K562 (cell line): ENCODE results near the gene ODAPH. TPM values are rescaled to one million over a fixed set of nuclear protein-coding genes. Genes with fewer than 3 reads are reported as not detected.
A peak's percentile ranks its signal among the peaks of the same experiment; 100 is the strongest.

Experiments used
- ATAC-seq: fragments of 200-7000 bp; cut with Tn5 transposase; 3 replicates; pipeline ENCODE4 v1.9.1; 2020; ENCODE audit warnings: moderate library complexity
- BruUV-seq: library from RNA; stranded (reverse); fragments of 400-500 nt; replicated peaks from 2 replicates; lab custom pipeline; 2021; lab: Mats Ljungman, UMichigan
- CTCF ChIA-PET: fragments of 300-600 bp; formaldehyde crosslinking; extraction: SDS; loops from one replicate; lab custom pipeline; 2021; ENCODE audit warnings: low intra/inter-chr PET ratio; lab: Yijun Ruan, JAX
- POLR2A ChIA-PET: fragments of 300-600, 350-650 bp; sonication (Branson Sonifier 250); formaldehyde crosslinking; extraction: SDS; loops from one replicate; lab custom pipeline; 2021; ENCODE audit warnings: antibody characterized with exemption, inconsistent platforms; lab: Yijun Ruan, JAX
- DNase-seq, 4 experiments: peaks; one replicate each; pipeline versions ENCODE4 v3.0.0 to v3.0.0-alpha.2; 2011 to 2018; ENCODE audit warnings: low spot score in 3 of 4, mixed read lengths in 3 of 4; ENCODE audit errors: extremely low read depth in 1 of 4
- FAIRE-seq: peaks from 2 replicates; lab custom pipeline; 2011; peaks lifted over from hg19 to GRCh38; lab: Jason Lieb, UNC
- H2AFZ ChIP-seq: 2 replicates; pipeline ENCODE4 v1.6.0; 2011; ENCODE audit warnings: low read depth, low read length, control low read depth, inconsistent platforms
- H3K27ac ChIP-seq: fragments of 200-600 bp; 3 replicates; pipeline ENCODE4 v1.8.0; 2011; ENCODE audit warnings: low read depth, mild to moderate bottlenecking, control low read depth, inconsistent platforms, low read length, moderate library complexity, mixed read lengths; ENCODE audit errors: extremely low read depth
- H3K27me3 ChIP-seq, 2 experiments: fragments of 300-600 bp in 1 of 2; 2 replicates in 1 of 2; 3 replicates in 1 of 2; pipeline versions ENCODE4 v1.6.0 to v1.8.0; 2011; ENCODE audit warnings: inconsistent platforms in 2 of 2, low read length in 2 of 2, mild to moderate bottlenecking in 1 of 2, mixed read lengths in 1 of 2, moderate library complexity in 1 of 2; ENCODE audit not compliant: control insufficient read depth in 2 of 2, insufficient read depth in 2 of 2
- H3K36me3 ChIP-seq: fragments of 300-600 bp; 3 replicates; pipeline ENCODE4 v1.8.0; 2011; ENCODE audit warnings: mild to moderate bottlenecking, low read length, inconsistent platforms; ENCODE audit not compliant: control insufficient read depth, insufficient read depth
- H3K4me1 ChIP-seq, 2 experiments: fragments of 200-600 bp in 1 of 2; replicated peaks in 1 of 2; 2 replicates in 1 of 2; 3 replicates in 1 of 2; pipeline versions ENCODE4 v1.5.1 to v1.8.0; 2011; ENCODE audit warnings: inconsistent platforms in 2 of 2, low read length in 2 of 2, mild to moderate bottlenecking in 1 of 2, mixed read lengths in 1 of 2, moderate library complexity in 1 of 2; ENCODE audit not compliant: control insufficient read depth in 2 of 2, insufficient read depth in 2 of 2
- H3K4me2 ChIP-seq: 2 replicates; pipeline ENCODE4 v1.6.1; 2011; ENCODE audit warnings: low read length, control low read depth, inconsistent platforms, mixed read lengths; ENCODE audit not compliant: insufficient read depth
- H3K4me3 ChIP-seq: fragments of 200-600 bp; sonication (generic), shearing (Covaris generic); 2 replicates; pipeline ENCODE4 v1.5.1; 2016; ENCODE audit warnings: control low read depth, inconsistent platforms
- H3K79me2 ChIP-seq: fragments of 200-600 bp; 3 replicates; pipeline ENCODE4 v1.8.0; 2011; ENCODE audit warnings: low read length, inconsistent platforms; ENCODE audit not compliant: control insufficient read depth, insufficient read depth
- H3K9ac ChIP-seq, 2 experiments: 2 replicates each; pipeline versions ENCODE4 v1.6.0 to v1.6.1; 2011; ENCODE audit warnings: low read depth in 2 of 2, low read length in 2 of 2, control low read depth in 1 of 2, inconsistent platforms in 1 of 2, mild to moderate bottlenecking in 1 of 2, mixed read lengths in 1 of 2; ENCODE audit not compliant: insufficient read depth in 1 of 2
- H3K9me1 ChIP-seq: one replicate; pipeline ENCODE4 v1.6.0; 2011; ENCODE audit warnings: inconsistent platforms, mild to moderate bottlenecking, low read length, moderate library complexity; ENCODE audit not compliant: control insufficient read depth, insufficient read depth
- H3K9me3 ChIP-seq: replicated peaks from 2 replicates; pipeline ENCODE4 v1.5.1; 2011; ENCODE audit warnings: low read depth, low read length, inconsistent platforms; ENCODE audit not compliant: control insufficient read depth, insufficient read depth
- H4K20me1 ChIP-seq: replicated peaks from 2 replicates; pipeline ENCODE4 v1.6.1; 2011; ENCODE audit warnings: low read length, inconsistent platforms, mixed read lengths; ENCODE audit not compliant: control insufficient read depth, insufficient read depth
- ADNP ChIP-seq: fragments of 200-800 bp; sonication (Bioruptor generic); IDR thresholded peaks from 2 replicates; pipeline ENCODE4 v1.6.1; 2016; ENCODE audit warnings: missing genetic modification characterization, missing compliant biosample characterization
- CLOCK ChIP-seq: fragments of 250-450 bp; sonication (Bioruptor Pico); IDR thresholded peaks from 2 replicates; pipeline ENCODE4 v1.4.0; 2020; ENCODE audit warnings: mild to moderate bottlenecking, moderate library complexity, borderline replicate concordance
- CTCFL ChIP-seq: IDR thresholded peaks from 2 replicates; pipeline ENCODE4 v1.6.1; 2011; ENCODE audit warnings: borderline replicate concordance, low read depth, mild to moderate bottlenecking, moderate library complexity, low read length; ENCODE audit not compliant: insufficient read depth, poor library complexity, severe bottlenecking
- ETS1 ChIP-seq: conservative IDR thresholded peaks from 2 replicates; pipeline ENCODE4 v1.6.1; 2011; ENCODE audit warnings: low read depth, mild to moderate bottlenecking, low read length; ENCODE audit not compliant: control insufficient read depth
- HNRNPK ChIP-seq: fragments of 200-400 bp; formaldehyde crosslinking; IDR thresholded peaks from one replicate; pipeline ENCODE4 v1.6.1; 2018; ENCODE audit warnings: mild to moderate bottlenecking, low read depth, low read length; ENCODE audit not compliant: poor library complexity, severe bottlenecking
- JUNB ChIP-seq: fragments of 450-650 bp; formaldehyde crosslinking; conservative IDR thresholded peaks from 2 replicates; pipeline ENCODE4 v1.4.0; 2020; ENCODE audit warnings: mild to moderate bottlenecking
- KDM5B ChIP-seq: fragments of 200-600 bp; sonication (generic); IDR thresholded peaks from 2 replicates; pipeline ENCODE4 v1.6.1; 2012; ENCODE audit warnings: low read depth, mild to moderate bottlenecking, moderate library complexity, low read length, control low read depth, inconsistent platforms; ENCODE audit not compliant: insufficient replicate concordance
- LEF1 ChIP-seq: fragments of 450-650 bp; IDR thresholded peaks from 2 replicates; pipeline ENCODE4 v1.6.1; 2016; ENCODE audit warnings: mild to moderate bottlenecking
- NCOR1 ChIP-seq: fragments of 450-650 bp; IDR thresholded peaks from 2 replicates; pipeline ENCODE4 v1.6.1; 2016; ENCODE audit warnings: mild to moderate bottlenecking, moderate library complexity
- NR4A1 ChIP-seq, 2 experiments: fragments of 250-450 bp in 1 of 2; fragments of 450-650 bp in 1 of 2; sonication (Bioruptor Pico) in 1 of 2; IDR thresholded peaks; 2 replicates each; pipeline versions ENCODE4 v1.4.0 to v1.6.1; 2016 to 2020; ENCODE audit warnings: mild to moderate bottlenecking in 2 of 2, missing compliant biosample characterization in 1 of 2, missing genetic modification characterization in 1 of 2, moderate library complexity in 1 of 2
- ZBTB43 ChIP-seq: sonication (generic); formaldehyde crosslinking; IDR thresholded peaks from 2 replicates; pipeline ENCODE4 v1.8.0; 2023; ENCODE audit warnings: mild to moderate bottlenecking, missing genetic modification reagents
- ZNF316 ChIP-seq: fragments of 450-650 bp; IDR thresholded peaks from 2 replicates; pipeline ENCODE4 v1.6.1; 2016
- WGBS: fragments of 100-300 bp; shearing (Covaris generic); methylation state at CpG from one replicate; pipeline ENCODE4 v1.1.6; 2016; ENCODE audit warnings: low coverage, mixed read lengths; ENCODE audit not compliant: insufficient coverage; ENCODE audit errors: missing lambda C conversion rate; 5-methylcytosine and 5-hydroxymethylcytosine counted together
- in situ Hi-C: fragments of 300-500 bp; cut with MboI; formaldehyde crosslinking; loops from 4 replicates; pipeline ENCODE4 v1.15.0; 2018; ENCODE audit warnings: inconsistent platforms, mixed read lengths
- intact Hi-C: fragments of 100-400 bp; cut with micrococcal nuclease; formaldehyde crosslinking; loops from 2 replicates; pipeline ENCODE4 v1.14.2; 2022
- polyA plus RNA-seq, 8 experiments: library from polyadenylated mRNA; depleted of rRNA in 4 of 8; stranded (reverse) in 5 of 8; unstranded in 3 of 8; fragments of >200 nt; fragmentation: Nextera tagmentation in 2 of 8; fragmentation: Illumina TruSeq in 1 of 8; extraction: Ambion mirVana in 2 of 8; extraction: Trizol in 1 of 8; gene quantifications; 2 replicates each; pipeline versions ENCODE4 v1.2.1 to v1.2.3, GENCODE V29; 2011 to 2014; ENCODE audit warnings: inconsistent platforms in 1 of 8, missing spikeins in 1 of 8
- total RNA-seq, 7 experiments: library from RNA; depleted of rRNA in 6 of 7; stranded (reverse); fragments of >200 nt in 6 of 7; fragmentation: Illumina TruSeq in 2 of 7; extraction: Trizol in 2 of 7; gene quantifications; 2 replicates each; pipeline versions ENCODE4 v1.2.1 to v1.2.3, GENCODE V29; 2011 to 2021; ENCODE audit warnings: low replicate concordance in 1 of 7

ODAPH gene
- total and polyA plus RNA-seq, 9 of the 15 experiments (the other 6 are each of a cell fraction or from before 2014, with no cell fraction given) = not detected

GRCh38 chr4:75513526-75514130 is 42.2 kb upstream of the ODAPH start:
- intact Hi-C loops (loop anchor here (2.0 to 5.0 kb wide), 2 partner anchors 159 to 209 kb away; partner anchors contain the start of genes G3BP2 and USO1), in situ Hi-C loops (no loop called here)
- no peaks in the 10 kb centered on the region for H3K9me1 ChIP-seq
- peak overlapping the region; percentile 95 for H3K27ac ChIP-seq
- H3K36me3 ChIP-seq = peaks cover 36% of the 10 kb centered on the region
- H3K79me2 ChIP-seq = peaks cover 72% of the 10 kb centered on the region
- peaks cover 6% of the 10 kb centered on the region; the same call in 1 of the 2 replicates for H3K9me3 ChIP-seq
- H3K4me1 ChIP-seq = peaks cover 0 to 18% of the 10 kb centered on the region in 2 experiments; a peak in 4 of 5 replicates
- H3K27me3 ChIP-seq = no peaks in the 10 kb centered on the region
- no peak for DNase-seq
- H3K9ac ChIP-seq = peak overlapping the region; percentile 96 to 97
- H3K4me2 ChIP-seq = peak overlapping the region; percentile 92
- BruUV-seq = TSS peak; percentile 51
- under 1% methylated on average over 12 of the region's 12 CpGs for WGBS
- ChIA-PET POLR2A (interaction anchor here (0.6 to 2.2 kb wide), 7 partner anchors 13 to 283 kb away, joined by 3 to 6 read pairs (median 5); partner anchors contain the start of gene ODAPH), CTCF (no interaction called here)
- peak overlapping the region; percentile 97 for H2AFZ ChIP-seq
- peak; percentile 19 for FAIRE-seq
- peak overlapping the region; percentile 56 for H3K4me3 ChIP-seq
- peaks cover 10% of the 10 kb centered on the region; the same call in 1 of the 2 replicates for H4K20me1 ChIP-seq
- ATAC-seq = no peak
- TF ChIP-seq KDM5B (no peak), CTCFL (no peak), ETS1 (no peak), ZNF316 (peak; percentile 79), JUNB (CRISPR knock-in tag) (no peak), LEF1 (no peak), ADNP (tag) (0 out of 2 replicates have a peak, but pooled peaks have one; percentile 15), CLOCK (CRISPR knock-in tag) (no peak), HNRNPK (no peak), NCOR1 (no peak), NR4A1 (CRISPR knock-in tag; IDR thresholded peaks at IDR 0.05) (no peak), NR4A1 (tag; IDR thresholded peaks at IDR 0.05) (no peak), ZBTB43 (CRISPR knock-in tag) (no peak)
